Measurements from ENCODE around the gene KLHL30. TPM values are rescaled to one million over a fixed set of nuclear protein-coding genes. Genes with fewer than 3 reads are reported as not detected.

KLHL30 gene
- total RNA-seq, 1 experiment from 2014 or later, result not detected

DNA sequence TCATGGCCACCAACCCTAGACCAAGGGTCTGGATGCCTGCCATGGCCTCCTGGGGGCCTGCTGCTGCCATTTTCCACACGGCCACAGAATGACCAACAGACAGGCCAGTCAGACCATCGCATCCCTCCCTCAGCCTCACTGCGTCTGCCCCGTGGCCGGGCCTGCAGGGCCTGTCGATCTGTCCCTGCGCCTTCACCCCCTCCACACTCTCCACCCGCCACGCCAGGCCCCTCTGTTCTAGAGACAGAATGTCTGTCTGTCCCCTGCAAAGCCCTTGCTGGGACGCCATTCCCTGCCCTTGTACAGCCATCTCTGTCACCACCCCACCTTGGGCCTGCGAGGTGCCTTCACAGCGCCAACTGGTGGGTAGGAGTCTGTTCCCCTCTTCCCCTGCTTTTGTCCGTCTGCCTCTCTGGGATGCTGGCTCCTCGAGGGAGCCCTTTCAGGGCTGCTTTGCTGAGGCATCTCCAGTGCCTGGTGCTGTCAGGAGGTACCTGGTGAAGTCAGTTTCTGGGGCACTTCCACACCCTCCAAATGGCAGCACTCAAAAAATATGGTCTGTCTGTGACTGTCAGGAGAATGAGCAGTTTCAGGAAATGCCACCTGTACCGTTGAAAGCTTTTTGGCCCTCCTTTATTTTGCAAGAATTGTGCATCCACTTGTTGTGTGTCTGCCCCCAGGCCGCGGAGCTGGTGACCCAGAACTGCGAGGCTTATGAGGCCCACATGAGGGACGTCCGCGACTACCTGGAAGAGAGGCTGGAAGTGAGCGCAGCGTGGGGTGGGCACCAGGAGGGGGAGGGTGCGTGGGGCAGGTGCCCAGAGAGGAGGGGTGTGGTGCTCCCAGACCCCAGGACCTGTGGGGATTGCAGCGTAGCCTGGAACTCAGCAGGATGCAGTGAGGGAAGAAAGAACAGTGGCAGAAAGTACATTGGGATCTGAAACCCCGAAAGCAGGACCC lies 45.0 kb upstream of the KLHL30 start:
- Histone ChIP-seq H4K20me1 (ENCODE audit: control insufficient read depth, insufficient read depth, insufficient read length) (no peaks in the 10 kb centered on the region), H3K4me2 (ENCODE audit: insufficient read depth, insufficient read length, low read length) (no peak overlapping the region), H4K8ac (replicated peaks; ENCODE audit: insufficient read length, low read depth, low read length) (no peak overlapping the region), H2BK12ac (ENCODE audit: insufficient read length, low read depth, low read length) (no peak overlapping the region), H3K9me3 (ENCODE audit: control insufficient read depth, low read depth, low read length) (no peaks in the 10 kb centered on the region), H3K79me1 (ENCODE audit: insufficient read depth, low read depth, low read length, poor library complexity, severe bottlenecking) (no peaks in the 10 kb centered on the region), H3K4me1 (ENCODE audit: insufficient read depth, low read length) (peaks cover 3% of the 10 kb centered on the region; the same call in 1 of the 2 replicates), H4K91ac (ENCODE audit: insufficient read length, low read depth, low read length) (no peak overlapping the region), H3K23ac (ENCODE audit: insufficient read length, low read depth, low read length) (no peak overlapping the region), H3K9ac (ENCODE audit: extremely low read depth, insufficient read length, low read length) (no peak overlapping the region), H3K18ac (ENCODE audit: insufficient read length, low read depth, low read length) (no peak overlapping the region), H3K4ac (ENCODE audit: low read depth, low read length) (no peak overlapping the region), H3T11ph (ENCODE audit: low read length) (no peak overlapping the region), H2BK20ac (ENCODE audit: low read depth, low read length, poor library complexity, severe bottlenecking) (no peak overlapping the region), H2BK15ac (ENCODE audit: low read depth, low read length) (no peak overlapping the region), H2AFZ (ENCODE audit: low read length) (no peak overlapping the region), H3K27ac (ENCODE audit: insufficient read length, low read depth, low read length) (no peak overlapping the region), H3K14ac (ENCODE audit: insufficient read depth, low read length) (no peak overlapping the region), H2BK5ac (ENCODE audit: insufficient read length, low read length) (no peak overlapping the region), H2BK120ac (ENCODE audit: low read depth, low read length, poor library complexity, severe bottlenecking) (no peak overlapping the region), H3K56ac (ENCODE audit: insufficient read length, low read depth, low read length) (no peak overlapping the region), H3K79me2 (ENCODE audit: insufficient read depth, low read length) (no peaks in the 10 kb centered on the region), H4K5ac (ENCODE audit: insufficient read length, low read depth, low read length) (no peak overlapping the region), H3K27me3 (ENCODE audit: insufficient read depth, low read length) (no peaks in the 10 kb centered on the region), H2AK5ac (ENCODE audit: insufficient read length, low read length) (no peak overlapping the region), H3K23me2 (ENCODE audit: insufficient read length, low read depth, low read length, poor library complexity, severe bottlenecking) (no peaks in the 10 kb centered on the region)
- TF ChIP-seq, protein P1, sequence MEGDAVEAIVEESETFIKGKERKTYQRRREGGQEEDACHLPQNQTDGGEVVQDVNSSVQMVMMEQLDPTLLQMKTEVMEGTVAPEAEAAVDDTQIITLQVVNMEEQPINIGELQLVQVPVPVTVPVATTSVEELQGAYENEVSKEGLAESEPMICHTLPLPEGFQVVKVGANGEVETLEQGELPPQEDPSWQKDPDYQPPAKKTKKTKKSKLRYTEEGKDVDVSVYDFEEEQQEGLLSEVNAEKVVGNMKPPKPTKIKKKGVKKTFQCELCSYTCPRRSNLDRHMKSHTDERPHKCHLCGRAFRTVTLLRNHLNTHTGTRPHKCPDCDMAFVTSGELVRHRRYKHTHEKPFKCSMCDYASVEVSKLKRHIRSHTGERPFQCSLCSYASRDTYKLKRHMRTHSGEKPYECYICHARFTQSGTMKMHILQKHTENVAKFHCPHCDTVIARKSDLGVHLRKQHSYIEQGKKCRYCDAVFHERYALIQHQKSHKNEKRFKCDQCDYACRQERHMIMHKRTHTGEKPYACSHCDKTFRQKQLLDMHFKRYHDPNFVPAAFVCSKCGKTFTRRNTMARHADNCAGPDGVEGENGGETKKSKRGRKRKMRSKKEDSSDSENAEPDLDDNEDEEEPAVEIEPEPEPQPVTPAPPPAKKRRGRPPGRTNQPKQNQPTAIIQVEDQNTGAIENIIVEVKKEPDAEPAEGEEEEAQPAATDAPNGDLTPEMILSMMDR (conservative IDR thresholded peaks at IDR 0.05), result no peak
- no peaks in the 10 kb centered on the region for H3K9me3 Mint-ChIP-seq
- peaks cover 2% of the 10 kb centered on the region for H3K27me3 Mint-ChIP-seq (ENCODE audit: low read depth)
- peaks cover 10 to 49% (median 21%) of the 10 kb centered on the region in 3 experiments; a peak in 6 of 7 replicates for H3K36me3 Mint-ChIP-seq (ENCODE audit: insufficient read depth in 1 of 3, low read depth in 3 of 3)
- peak overlapping the region in 2 of 3 experiments; percentile 63 to 75; a peak in 6 of 7 replicates for H3K27ac Mint-ChIP-seq
- H3K4me1 Mint-ChIP-seq, result peaks cover 23 to 36% of the 10 kb centered on the region in 2 experiments
- no CpG with 5 or more reads among the region's 26 CpGs for WGBS (ENCODE audit: extremely low coverage, insufficient read length, low lambda C conversion rate)
- no peak for DNase-seq
- no peak overlapping the region for H3K4me3 Mint-ChIP-seq
